ENCODE data around the gene ATR.

- TF ChIP-seq CTCF (IDR thresholded peaks at IDR 0.05; ENCODE audit: low read depth, low read length): no peak
- TF ChIP-seq EZH2phosphoT487 (IDR thresholded peaks at IDR 0.05; ENCODE audit: low read depth): no peak
Measured at GRCh38 chr3:142418926-142419592, 159.5 kb downstream of the ATR start.

All from OCI-LY3 (cell line).